Measurements from ENCODE around the gene ARL5C.
"Not testable (repeated sequence)": the region's sequence is repeated elsewhere in the genome, so short reads cannot be mapped to it uniquely, and the experiment has no call there.

ARL5C gene

GRCh38 chr17:39169518-39169917 is 3.6 kb upstream of the ARL5C start:
- TF ChIP-seq, protein P1, sequence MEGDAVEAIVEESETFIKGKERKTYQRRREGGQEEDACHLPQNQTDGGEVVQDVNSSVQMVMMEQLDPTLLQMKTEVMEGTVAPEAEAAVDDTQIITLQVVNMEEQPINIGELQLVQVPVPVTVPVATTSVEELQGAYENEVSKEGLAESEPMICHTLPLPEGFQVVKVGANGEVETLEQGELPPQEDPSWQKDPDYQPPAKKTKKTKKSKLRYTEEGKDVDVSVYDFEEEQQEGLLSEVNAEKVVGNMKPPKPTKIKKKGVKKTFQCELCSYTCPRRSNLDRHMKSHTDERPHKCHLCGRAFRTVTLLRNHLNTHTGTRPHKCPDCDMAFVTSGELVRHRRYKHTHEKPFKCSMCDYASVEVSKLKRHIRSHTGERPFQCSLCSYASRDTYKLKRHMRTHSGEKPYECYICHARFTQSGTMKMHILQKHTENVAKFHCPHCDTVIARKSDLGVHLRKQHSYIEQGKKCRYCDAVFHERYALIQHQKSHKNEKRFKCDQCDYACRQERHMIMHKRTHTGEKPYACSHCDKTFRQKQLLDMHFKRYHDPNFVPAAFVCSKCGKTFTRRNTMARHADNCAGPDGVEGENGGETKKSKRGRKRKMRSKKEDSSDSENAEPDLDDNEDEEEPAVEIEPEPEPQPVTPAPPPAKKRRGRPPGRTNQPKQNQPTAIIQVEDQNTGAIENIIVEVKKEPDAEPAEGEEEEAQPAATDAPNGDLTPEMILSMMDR (IDR thresholded peaks at IDR 0.05; ENCODE audit: control insufficient read depth, extremely low read depth, insufficient read depth): no peak
- no peak overlapping the region for H3K4me3 ChIP-seq (ENCODE audit: low read depth, low read length)
- no peak for DNase-seq (ENCODE audit: low read depth)

- TF ChIP-seq, protein P1 (IDR thresholded peaks at IDR 0.05; ENCODE audit: control insufficient read depth, extremely low read depth, insufficient read depth): no peak
- no peak for DNase-seq (ENCODE audit: low read depth)
- no peak overlapping the region for H3K4me3 ChIP-seq (ENCODE audit: low read depth, low read length)
Observed at GRCh38 chr17:39169101-39169500, 3.1 kb upstream of the ARL5C start.

GRCh38 chr17:39168503-39168902 is 2.5 kb upstream of the ARL5C start:
- DNase-seq (ENCODE audit: low read depth); H3K4me3 ChIP-seq (ENCODE audit: low read depth, low read length): not testable (repeated sequence)

GRCh38 chr17:39167476-39167875 is 1.5 kb upstream of the ARL5C start:
- no peak for DNase-seq (ENCODE audit: low read depth)

GRCh38 chr17:39166437-39167335 is 725 bp upstream of the ARL5C start:
- TF ChIP-seq, protein P1 (IDR thresholded peaks at IDR 0.05; ENCODE audit: control insufficient read depth, extremely low read depth, insufficient read depth): no peak
- H3K4me3 ChIP-seq (ENCODE audit: low read depth, low read length): no peak overlapping the region
- DNase-seq (ENCODE audit: low read depth): no peak

More at GRCh38 chr17:39167476-39167875, 1.5 kb upstream of the ARL5C start:
- TF ChIP-seq, protein P1 (IDR thresholded peaks at IDR 0.05; ENCODE audit: control insufficient read depth, extremely low read depth, insufficient read depth): no peak
- no peak overlapping the region for H3K4me3 ChIP-seq (ENCODE audit: low read depth, low read length)

GRCh38 chr17:39165178-39165840 is 652 bp downstream of the ARL5C start:
- no peak for DNase-seq (ENCODE audit: low read depth)
- TF ChIP-seq, protein P1 (IDR thresholded peaks at IDR 0.05; ENCODE audit: control insufficient read depth, extremely low read depth, insufficient read depth): no peak
- no peak overlapping the region for H3K4me3 ChIP-seq (ENCODE audit: low read depth, low read length)

- no peak overlapping the region for H3K4me3 ChIP-seq (ENCODE audit: low read depth, low read length)
- TF ChIP-seq, protein P1 (IDR thresholded peaks at IDR 0.05; ENCODE audit: control insufficient read depth, extremely low read depth, insufficient read depth): peak; percentile 84
- peak; percentile 42 for DNase-seq (ENCODE audit: low read depth)
Observed at GRCh38 chr17:39164675-39165143, 1.3 kb downstream of the ARL5C start.
